Stimulated activated CD4-positive, alpha-beta T cell treated with anti-CD3 and anti-CD28 coated beads, Interleukin-2, amount 100 ng/mL, for 48 hours (primary cell): ENCODE measurements around the gene NME8.

Experiments
- DNase-seq, 2 donors: peaks; one replicate each; pipeline ENCODE4 v3.0.0-alpha.2; 2020

The NME8 gene

DNA sequence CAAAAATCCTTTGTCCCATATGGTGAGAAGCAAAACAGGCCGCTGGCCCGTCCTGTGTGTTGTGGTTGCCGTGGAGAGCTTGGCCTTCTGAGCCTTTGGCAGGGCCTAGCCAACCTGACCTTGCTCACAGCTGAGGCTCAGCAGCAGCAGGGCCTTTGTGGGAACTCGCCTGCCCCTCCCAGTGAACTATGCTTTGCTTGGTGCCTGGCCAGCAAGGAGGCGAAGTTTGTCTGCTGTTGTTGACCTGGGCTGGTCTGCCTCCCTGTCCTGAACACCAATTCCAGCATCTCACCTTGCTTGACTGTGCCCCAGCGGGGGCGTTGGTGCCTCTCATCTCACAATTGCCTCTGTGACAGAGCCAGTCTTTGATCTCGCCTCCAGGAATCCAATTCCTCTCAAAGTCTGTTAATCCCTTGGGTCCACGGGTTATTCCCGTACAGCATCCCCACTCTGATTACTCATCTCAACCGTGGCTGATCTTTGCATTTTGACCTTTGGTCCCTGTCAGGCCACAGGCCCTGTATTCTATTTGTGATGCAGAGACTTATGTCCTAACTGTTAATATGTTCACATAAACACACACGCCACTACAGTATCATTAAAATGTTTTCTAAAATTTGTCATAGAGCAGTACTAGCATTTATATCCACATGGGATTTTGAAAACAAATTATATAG is 94.7 kb downstream of the NME8 start:
- DNase-seq: no peak

DNA sequence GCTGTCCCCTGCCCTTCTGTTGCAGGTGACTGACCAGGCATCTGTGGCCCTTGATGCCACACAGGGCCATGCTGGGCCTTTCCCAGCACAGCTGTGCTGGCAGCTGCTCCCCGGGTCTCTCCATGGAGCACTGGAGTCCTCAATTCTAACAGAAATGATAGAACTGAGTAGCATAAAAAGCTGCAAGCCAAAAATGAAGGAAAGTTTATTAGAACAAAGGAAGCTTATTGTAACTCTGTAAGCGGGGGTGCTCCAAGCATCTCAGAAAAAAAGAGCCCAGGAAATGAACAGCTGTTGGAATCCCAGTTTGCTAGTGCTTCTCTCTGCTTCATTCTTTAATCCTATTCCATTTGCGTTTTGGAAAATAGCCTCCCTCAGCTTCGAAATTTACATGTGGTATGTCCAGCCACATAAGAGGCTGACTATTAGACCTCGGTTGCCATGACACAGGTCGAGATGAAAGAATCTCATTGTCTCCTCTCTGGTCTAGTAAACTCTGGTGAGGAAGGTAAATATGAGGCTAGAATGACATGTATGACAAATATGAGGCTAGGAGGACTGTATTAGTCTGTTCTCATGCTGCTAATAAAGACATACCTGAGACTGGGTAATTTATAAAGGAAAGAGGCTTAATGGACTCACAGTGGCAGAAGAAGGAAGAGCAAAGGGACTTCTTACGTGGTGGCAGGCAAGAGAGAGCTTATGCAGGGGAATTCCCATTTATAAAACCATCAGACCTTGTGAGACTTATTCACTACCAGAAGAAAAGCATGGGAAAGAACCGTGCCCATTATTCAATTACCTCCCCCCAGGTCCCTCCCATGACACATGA is 95.7 kb downstream of the NME8 start:
- no peak for DNase-seq

DNA sequence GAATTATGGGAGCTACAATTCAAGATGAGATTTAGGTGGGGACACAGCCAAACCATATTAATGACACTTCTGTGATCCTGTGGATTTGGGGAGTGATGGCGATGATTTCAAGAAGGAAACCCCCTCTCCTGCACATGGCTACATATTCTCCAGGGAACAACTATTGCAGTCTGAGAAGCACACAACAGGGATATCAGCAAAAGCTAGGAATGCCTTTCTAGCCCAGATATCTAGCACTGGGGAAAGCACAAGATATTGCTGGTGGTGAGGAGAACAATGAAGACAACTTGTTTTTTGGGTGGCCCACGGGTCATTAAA is 96.3 kb downstream of the NME8 start:
- DNase-seq: no peak

DNA sequence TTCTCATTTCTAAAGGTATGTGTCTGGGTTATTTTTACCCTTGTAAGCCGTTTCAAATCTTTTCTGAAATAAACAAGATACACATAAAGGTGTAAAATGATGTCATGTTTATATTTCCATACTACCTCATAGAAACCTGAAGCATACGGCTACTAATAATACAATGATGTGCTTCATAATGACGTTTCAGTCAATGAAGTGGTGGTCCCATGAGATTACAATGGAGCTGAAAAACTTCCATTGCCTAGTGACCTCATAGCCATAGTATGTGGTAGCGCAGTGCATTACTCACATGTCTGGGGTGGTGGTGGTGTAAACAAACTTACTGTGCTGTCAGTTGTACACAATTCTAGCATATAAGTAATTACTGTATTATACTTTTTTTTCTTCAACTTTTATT is 96.9 kb downstream of the NME8 start:
- no peak for DNase-seq

DNA sequence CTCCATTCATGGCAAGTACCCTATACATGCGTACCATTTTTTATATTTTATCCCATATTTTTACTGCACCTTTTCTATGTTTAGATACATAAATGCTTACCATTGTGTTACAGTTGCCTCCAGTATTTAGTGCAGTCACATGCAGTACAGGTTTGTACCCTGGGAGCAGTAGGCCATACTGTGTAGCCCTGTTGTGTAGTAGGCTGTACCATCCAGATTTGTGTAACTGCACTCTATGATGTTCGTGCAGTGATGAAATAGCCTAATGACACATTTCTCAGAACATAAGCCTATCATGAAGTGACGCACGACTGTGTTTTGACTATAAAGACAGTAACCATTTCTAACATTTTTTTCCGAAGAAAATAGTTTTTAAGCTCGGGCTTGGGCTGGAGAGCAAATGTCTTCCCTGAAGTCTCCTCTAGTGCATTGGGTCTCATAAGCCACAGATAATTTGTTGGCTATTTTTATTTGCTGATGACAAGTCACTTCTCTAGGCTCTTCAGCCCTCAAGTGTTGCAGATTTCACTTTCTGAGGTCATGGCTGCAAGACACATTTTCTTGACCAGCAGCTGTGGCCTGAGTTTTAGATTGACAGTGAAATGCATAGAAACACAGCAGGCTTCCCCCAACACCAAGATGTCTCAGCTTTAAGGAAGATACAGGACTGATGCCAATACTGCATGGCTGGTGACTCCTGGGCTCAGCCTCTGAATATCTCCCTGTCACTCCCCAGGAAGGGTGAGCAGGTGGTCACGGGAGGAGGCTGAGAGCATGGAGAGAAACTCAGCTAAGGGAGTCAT is 98.9 kb downstream of the NME8 start:
- DNase-seq: no peak

DNA sequence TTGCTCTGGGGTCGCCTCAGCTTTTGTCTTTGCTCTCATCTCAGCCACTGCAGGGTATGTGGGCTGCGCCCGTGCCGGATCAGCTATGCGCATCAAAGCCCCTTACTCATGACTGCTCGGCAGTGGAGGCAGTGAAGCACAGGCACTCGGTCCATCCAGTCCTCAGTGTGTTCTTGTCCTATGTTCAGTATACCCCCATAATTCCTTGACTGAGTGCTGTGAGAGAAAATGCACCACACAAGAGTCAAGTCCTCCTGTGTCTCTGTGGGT is 99.5 kb downstream of the NME8 start:
- DNase-seq: no peak
